PC-9 (cell line): ENCODE data around the gene MUCL1. TPM values are rescaled to one million over a fixed set of nuclear protein-coding genes. Genes with fewer than 3 reads are reported as not detected.

Source experiments
- BruUV-seq: library from RNA; stranded (reverse); fragments of 400-500 nt; replicated peaks from 2 replicates; lab custom pipeline; 2021; lab: Mats Ljungman, UMichigan
- CTCF ChIA-PET: fragments of 300-600 bp; sonication (Branson Sonifier 250); formaldehyde crosslinking; loops from one replicate; lab custom pipeline; 2022; ENCODE audit warnings: antibody characterized with exemption; lab: Charles Lee
- POLR2A ChIA-PET: fragments of 300-600 bp; sonication (Branson Sonifier 250); formaldehyde crosslinking; loops from one replicate; lab custom pipeline; 2022; ENCODE audit warnings: antibody characterized with exemption; ENCODE audit not compliant: unreplicated experiment; lab: Charles Lee
- DNase-seq, 2 experiments: peaks; one replicate each; pipeline versions ENCODE4 v3.0.0 to v3.0.0-alpha.2; 2015 to 2022; ENCODE audit warnings: mixed read lengths in 1 of 2
- H2AFZ ChIP-seq: fragments of 200-600 bp; sonication (generic); 2 replicates; pipeline ENCODE4 v1.8.1; 2017; ENCODE audit warnings: antibody characterized with exemption
- H3F3A ChIP-seq: fragments of 200-600 bp; sonication (generic); 2 replicates; pipeline ENCODE4 v1.8.1; 2017; ENCODE audit warnings: antibody characterized with exemption, mild to moderate bottlenecking, low read depth; ENCODE audit not compliant: insufficient read depth
- H3K27ac ChIP-seq: fragments of 200-600 bp; sonication (generic); 2 replicates; pipeline ENCODE4 v1.6.1; 2016; ENCODE audit warnings: mixed run types
- H3K27me3 ChIP-seq: fragments of 200-600 bp; sonication (generic); 2 replicates; pipeline ENCODE4 v1.6.1; 2016; ENCODE audit warnings: low read depth, mixed run types; ENCODE audit not compliant: insufficient read depth
- H3K36me3 ChIP-seq: fragments of 200-600 bp; sonication (generic); 2 replicates; pipeline ENCODE4 v1.6.1; 2016; ENCODE audit warnings: low read depth, mixed run types
- H3K4me1 ChIP-seq: fragments of 200-600 bp; sonication (generic); replicated peaks from 2 replicates; pipeline ENCODE4 v1.6.1; 2016; ENCODE audit warnings: mixed run types; ENCODE audit not compliant: insufficient read depth
- H3K4me2 ChIP-seq: fragments of 200-600 bp; sonication (generic); 2 replicates; pipeline ENCODE4 v1.6.1; 2017; ENCODE audit warnings: mixed run types
- H3K4me3 ChIP-seq: fragments of 200-600 bp; sonication (generic); 2 replicates; pipeline ENCODE4 v1.6.1; 2016; ENCODE audit warnings: mixed run types
- H3K79me2 ChIP-seq: fragments of 200-600 bp; sonication (generic); 2 replicates; pipeline ENCODE4 v1.6.1; 2017; ENCODE audit warnings: low read depth, mixed run types
- H3K9me2 ChIP-seq: fragments of 200-600 bp; sonication (generic); 2 replicates; pipeline ENCODE4 v1.8.1; 2017; ENCODE audit warnings: mild to moderate bottlenecking; ENCODE audit not compliant: insufficient read depth
- H3K9me3 ChIP-seq: fragments of 200-600 bp; sonication (generic); 2 replicates; pipeline ENCODE4 v1.8.1; 2016; ENCODE audit warnings: low read depth; ENCODE audit not compliant: insufficient read depth
- H4K20me1 ChIP-seq: fragments of 200-600 bp; sonication (generic); 2 replicates; pipeline ENCODE4 v1.8.1; 2017; ENCODE audit not compliant: insufficient read depth
- EZH2 ChIP-seq: fragments of 200-600 bp; sonication (generic); IDR thresholded peaks from 2 replicates; pipeline ENCODE4 v1.8.0; 2017; ENCODE audit warnings: antibody characterized with exemption, low read depth
- intact Hi-C: fragments of 100-400 bp; cut with micrococcal nuclease; formaldehyde crosslinking; loops from one replicate; pipeline ENCODE4 v1.10.0; 2022; ENCODE audit not compliant: unreplicated experiment
- total RNA-seq: library from RNA; stranded (reverse); gene quantifications from 2 replicates; pipeline ENCODE4 v1.2.3, GENCODE V29; 2021
- TF ChIP-seq, protein P1 (sequence below): fragments of 200-600 bp; sonication (generic); conservative IDR thresholded peaks from 2 replicates; pipeline ENCODE4 v1.6.1; 2017; ENCODE audit warnings: mixed run types, antibody characterized with exemption, mild to moderate bottlenecking, moderate library complexity

Gene MUCL1
- total RNA-seq, 1 experiment from 2014 or later, result not detected

DNA sequence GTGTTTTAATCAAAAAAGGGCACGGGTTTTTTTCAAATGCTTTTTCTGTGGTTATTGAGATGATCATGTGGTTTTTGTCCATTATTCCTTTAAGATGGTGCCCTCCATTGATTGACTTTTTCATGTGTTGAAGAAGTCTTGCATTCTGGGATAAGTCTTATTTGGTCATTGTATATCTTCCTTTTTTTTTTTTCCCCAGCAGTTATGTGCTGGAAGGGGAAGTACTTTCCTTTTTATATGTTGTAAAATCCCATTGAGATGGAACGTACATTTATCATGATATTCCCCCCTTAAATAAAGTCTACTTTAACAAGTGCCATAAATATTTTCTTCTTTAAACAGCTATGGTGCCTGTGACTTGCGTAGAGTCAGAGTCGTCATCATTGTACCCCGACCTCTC, 24.8 kb upstream of the MUCL1 start:
- Histone ChIP-seq H3K4me2 (no peak overlapping the region), H3F3A (no peaks in the 10 kb centered on the region), H3K36me3 (no peaks in the 10 kb centered on the region), H3K9me2 (no peaks in the 10 kb centered on the region), H2AFZ (no peak overlapping the region), H4K20me1 (no peaks in the 10 kb centered on the region), H3K4me1 (no peaks in the 10 kb centered on the region), H3K9me3 (no peaks in the 10 kb centered on the region), H3K4me3 (no peak overlapping the region), H3K27me3 (no peaks in the 10 kb centered on the region), H3K27ac (no peak overlapping the region), H3K79me2 (no peaks in the 10 kb centered on the region)
- no peak for DNase-seq
- CTCF ChIA-PET, result no interaction called here
- intact Hi-C loops, result no loop called here
- TF ChIP-seq, protein P1, sequence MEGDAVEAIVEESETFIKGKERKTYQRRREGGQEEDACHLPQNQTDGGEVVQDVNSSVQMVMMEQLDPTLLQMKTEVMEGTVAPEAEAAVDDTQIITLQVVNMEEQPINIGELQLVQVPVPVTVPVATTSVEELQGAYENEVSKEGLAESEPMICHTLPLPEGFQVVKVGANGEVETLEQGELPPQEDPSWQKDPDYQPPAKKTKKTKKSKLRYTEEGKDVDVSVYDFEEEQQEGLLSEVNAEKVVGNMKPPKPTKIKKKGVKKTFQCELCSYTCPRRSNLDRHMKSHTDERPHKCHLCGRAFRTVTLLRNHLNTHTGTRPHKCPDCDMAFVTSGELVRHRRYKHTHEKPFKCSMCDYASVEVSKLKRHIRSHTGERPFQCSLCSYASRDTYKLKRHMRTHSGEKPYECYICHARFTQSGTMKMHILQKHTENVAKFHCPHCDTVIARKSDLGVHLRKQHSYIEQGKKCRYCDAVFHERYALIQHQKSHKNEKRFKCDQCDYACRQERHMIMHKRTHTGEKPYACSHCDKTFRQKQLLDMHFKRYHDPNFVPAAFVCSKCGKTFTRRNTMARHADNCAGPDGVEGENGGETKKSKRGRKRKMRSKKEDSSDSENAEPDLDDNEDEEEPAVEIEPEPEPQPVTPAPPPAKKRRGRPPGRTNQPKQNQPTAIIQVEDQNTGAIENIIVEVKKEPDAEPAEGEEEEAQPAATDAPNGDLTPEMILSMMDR, result no peak
- no peak for TF ChIP-seq EZH2
- no TSS peak for BruUV-seq
- POLR2A ChIA-PET, result no interaction called here

DNA sequence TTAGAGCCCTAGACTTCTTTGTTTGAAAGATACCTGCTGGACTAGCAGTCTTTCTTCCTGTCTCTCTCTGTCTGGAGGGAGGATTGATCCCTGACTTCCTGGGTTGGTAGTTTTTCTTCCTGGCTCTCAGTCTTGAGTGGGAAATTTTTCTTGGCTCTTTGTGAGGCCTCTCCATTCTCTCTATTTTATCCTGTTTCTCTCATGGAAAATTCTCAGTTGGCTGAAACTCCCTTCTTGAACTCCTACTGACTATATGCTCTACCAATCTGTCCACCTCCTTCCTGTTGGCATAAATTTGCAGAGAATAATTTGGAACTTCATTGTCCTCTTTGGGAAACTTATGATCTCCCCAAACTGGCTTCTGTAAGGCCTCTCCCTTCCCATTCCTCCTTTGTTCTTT, 24.1 kb upstream of the MUCL1 start:
- no peaks in the 10 kb centered on the region for H3K9me3 ChIP-seq
- H3K4me2 ChIP-seq, result no peak overlapping the region
- H3K36me3 ChIP-seq, result no peaks in the 10 kb centered on the region
- DNase-seq, result no peak
- H3K4me1 ChIP-seq, result no peaks in the 10 kb centered on the region
- POLR2A ChIA-PET, result no interaction called here
- no peaks in the 10 kb centered on the region for H3K79me2 ChIP-seq
- no peaks in the 10 kb centered on the region for H3K9me2 ChIP-seq
- TF ChIP-seq, protein P1, result no peak
- TF ChIP-seq EZH2, result no peak
- intact Hi-C loops, result no loop called here
- CTCF ChIA-PET, result no interaction called here
- no peak overlapping the region for H2AFZ ChIP-seq
- H3K27ac ChIP-seq, result no peak overlapping the region
- H4K20me1 ChIP-seq, result no peaks in the 10 kb centered on the region
- no TSS peak for BruUV-seq
- H3K4me3 ChIP-seq, result no peak overlapping the region
- H3K27me3 ChIP-seq, result no peaks in the 10 kb centered on the region
- H3F3A ChIP-seq, result no peaks in the 10 kb centered on the region

DNA sequence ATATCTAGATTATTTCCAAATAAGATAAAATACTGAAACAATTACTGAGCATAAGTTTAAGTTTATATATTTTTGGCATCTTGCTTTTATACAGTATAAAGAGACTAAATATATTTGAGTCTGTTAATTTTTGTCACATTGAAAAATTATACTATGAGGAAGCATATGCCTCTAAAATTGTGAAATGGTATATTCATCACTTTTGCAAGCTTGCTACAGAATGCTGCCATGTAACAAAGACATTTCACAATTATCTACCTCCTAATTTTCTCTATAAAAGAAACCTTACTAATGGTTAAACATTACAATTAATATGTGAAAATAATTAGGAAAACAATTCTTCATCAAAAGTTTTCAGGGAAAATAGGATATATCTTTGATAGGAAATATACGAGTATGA, 22.7 kb upstream of the MUCL1 start:
- no TSS peak for BruUV-seq
- Histone ChIP-seq H3K4me2 (no peak overlapping the region), H4K20me1 (no peaks in the 10 kb centered on the region), H3K4me1 (no peaks in the 10 kb centered on the region), H2AFZ (no peak overlapping the region), H3F3A (no peaks in the 10 kb centered on the region), H3K4me3 (no peak overlapping the region), H3K27me3 (no peaks in the 10 kb centered on the region), H3K9me2 (no peaks in the 10 kb centered on the region), H3K9me3 (no peaks in the 10 kb centered on the region), H3K27ac (no peak overlapping the region), H3K79me2 (no peaks in the 10 kb centered on the region), H3K36me3 (no peaks in the 10 kb centered on the region)
- no peak for DNase-seq
- intact Hi-C loops, result no loop called here
- CTCF ChIA-PET, result no interaction called here
- POLR2A ChIA-PET, result no interaction called here
- TF ChIP-seq, protein P1, result no peak
- no peak for TF ChIP-seq EZH2
